Measurements from ENCODE around the gene KEL.

KEL gene

GRCh38 chr7:142959202-142959601 lies 3.0 kb downstream of the KEL start:
- H3K9me3 ChIP-seq (ENCODE audit: low read length), result no peaks in the 10 kb centered on the region

GRCh38 chr7:142957723-142958122 lies 4.4 kb downstream of the KEL start:
- no peaks in the 10 kb centered on the region for H3K36me3 ChIP-seq (ENCODE audit: insufficient read depth, low read length)
- no peaks in the 10 kb centered on the region for H3K4me1 ChIP-seq (ENCODE audit: insufficient read depth, low read length)
- no peak overlapping the region for H3K27ac ChIP-seq (ENCODE audit: low read depth, low read length)
- no peak overlapping the region for H3K4me3 ChIP-seq (ENCODE audit: low read depth in 1 of 2, low read length in 2 of 2)
- H3K9ac ChIP-seq (ENCODE audit: low read length), result no peak overlapping the region
- peaks cover 0 to 3% of the 10 kb centered on the region in 2 donors for H3K27me3 ChIP-seq (ENCODE audit: control insufficient read depth in 1 of 2, insufficient read depth in 2 of 2, low read length in 2 of 2)
- no peaks in the 10 kb centered on the region for H3K9me3 ChIP-seq (ENCODE audit: low read length)

More at GRCh38 chr7:142959202-142959601, 3.0 kb downstream of the KEL start:
- Histone ChIP-seq H3K27me3 (ENCODE audit: control insufficient read depth in 1 of 2, insufficient read depth in 2 of 2, low read length in 2 of 2) (peaks cover 0 to 3% of the 10 kb centered on the region in 2 donors), H3K4me1 (ENCODE audit: insufficient read depth, low read length) (no peaks in the 10 kb centered on the region), H3K36me3 (ENCODE audit: insufficient read depth, low read length) (no peaks in the 10 kb centered on the region), H3K4me3 (ENCODE audit: low read depth in 1 of 2, low read length in 2 of 2) (no peak overlapping the region), H3K27ac (ENCODE audit: low read depth, low read length) (no peak overlapping the region), H3K9ac (ENCODE audit: low read length) (no peak overlapping the region)

- Histone ChIP-seq H3K9me3 (ENCODE audit: low read length) (no peaks in the 10 kb centered on the region), H3K9ac (ENCODE audit: low read length) (no peak overlapping the region), H3K36me3 (ENCODE audit: insufficient read depth, low read length) (no peaks in the 10 kb centered on the region), H3K4me1 (ENCODE audit: insufficient read depth, low read length) (no peaks in the 10 kb centered on the region), H3K27ac (ENCODE audit: low read depth, low read length) (no peak overlapping the region), H3K27me3 (ENCODE audit: control insufficient read depth in 1 of 2, insufficient read depth in 2 of 2, low read length in 2 of 2) (peaks cover 0 to 3% of the 10 kb centered on the region in 2 donors), H3K4me3 (ENCODE audit: low read depth in 1 of 2, low read length in 2 of 2) (no peak overlapping the region)
These were observed 5.1 kb downstream of the KEL start for GRCh38 chr7:142956951-142957623.

GRCh38 chr7:142954680-142955268 lies 7.4 kb downstream of the KEL start:
- H3K4me1 ChIP-seq (ENCODE audit: insufficient read depth, low read length), result no peaks in the 10 kb centered on the region
- H3K9me3 ChIP-seq (ENCODE audit: low read length), result no peaks in the 10 kb centered on the region
- H3K36me3 ChIP-seq (ENCODE audit: insufficient read depth, low read length), result no peaks in the 10 kb centered on the region
- no peak overlapping the region for H3K4me3 ChIP-seq (ENCODE audit: low read depth in 1 of 2, low read length in 2 of 2)
- no peak overlapping the region for H3K9ac ChIP-seq (ENCODE audit: low read length)
- no peak overlapping the region for H3K27ac ChIP-seq (ENCODE audit: low read depth, low read length)
- H3K27me3 ChIP-seq (ENCODE audit: control insufficient read depth in 1 of 2, insufficient read depth in 2 of 2, low read length in 2 of 2), result no peaks in the 10 kb centered on the region

GRCh38 chr7:142950235-142950634 lies 11.9 kb downstream of the KEL start:
- no peaks in the 10 kb centered on the region for H3K9me3 ChIP-seq (ENCODE audit: low read length)
- no peak overlapping the region for H3K4me3 ChIP-seq (ENCODE audit: low read depth in 1 of 2, low read length in 2 of 2)
- no peaks in the 10 kb centered on the region for H3K36me3 ChIP-seq (ENCODE audit: insufficient read depth, low read length)
- H3K9ac ChIP-seq (ENCODE audit: low read length), result no peak overlapping the region
- H3K4me1 ChIP-seq (ENCODE audit: insufficient read depth, low read length), result no peaks in the 10 kb centered on the region
- no peaks in the 10 kb centered on the region for H3K27me3 ChIP-seq (ENCODE audit: control insufficient read depth in 1 of 2, insufficient read depth in 2 of 2, low read length in 2 of 2)
- no peak overlapping the region for H3K27ac ChIP-seq (ENCODE audit: low read depth, low read length)

GRCh38 chr7:142948603-142949002 lies 13.6 kb downstream of the KEL start:
- no peak overlapping the region for H3K27ac ChIP-seq (ENCODE audit: low read depth, low read length)
- no peak overlapping the region for H3K9ac ChIP-seq (ENCODE audit: low read length)
- no peaks in the 10 kb centered on the region for H3K27me3 ChIP-seq (ENCODE audit: control insufficient read depth in 1 of 2, insufficient read depth in 2 of 2, low read length in 2 of 2)

GRCh38 chr7:142945001-142945400 lies 17.2 kb downstream of the KEL start:
- no peaks in the 10 kb centered on the region for H3K27me3 ChIP-seq (ENCODE audit: control insufficient read depth in 1 of 2, insufficient read depth in 2 of 2, low read length in 2 of 2)
- H3K9me3 ChIP-seq (ENCODE audit: low read length), result no peaks in the 10 kb centered on the region
- H3K4me1 ChIP-seq (ENCODE audit: insufficient read depth, low read length), result no peaks in the 10 kb centered on the region
- no peak overlapping the region for H3K4me3 ChIP-seq (ENCODE audit: low read depth in 1 of 2, low read length in 2 of 2)
- no peak overlapping the region for H3K9ac ChIP-seq (ENCODE audit: low read length)
- no peaks in the 10 kb centered on the region for H3K36me3 ChIP-seq (ENCODE audit: insufficient read depth, low read length)
- no peak overlapping the region for H3K27ac ChIP-seq (ENCODE audit: low read depth, low read length)

More at GRCh38 chr7:142948603-142949002, 13.6 kb downstream of the KEL start:
- H3K4me3 ChIP-seq (ENCODE audit: low read depth in 1 of 2, low read length in 2 of 2), result no peak overlapping the region
- no peaks in the 10 kb centered on the region for H3K9me3 ChIP-seq (ENCODE audit: low read length)
- no peaks in the 10 kb centered on the region for H3K4me1 ChIP-seq (ENCODE audit: insufficient read depth, low read length)
- H3K36me3 ChIP-seq (ENCODE audit: insufficient read depth, low read length), result no peaks in the 10 kb centered on the region

GRCh38 chr7:142943706-142944268 lies 18.4 kb downstream of the KEL start:
- Histone ChIP-seq H3K36me3 (ENCODE audit: insufficient read depth, low read length) (no peaks in the 10 kb centered on the region), H3K27me3 (ENCODE audit: control insufficient read depth in 1 of 2, insufficient read depth in 2 of 2, low read length in 2 of 2) (no peaks in the 10 kb centered on the region), H3K9ac (ENCODE audit: low read length) (no peak overlapping the region), H3K4me1 (ENCODE audit: insufficient read depth, low read length) (no peaks in the 10 kb centered on the region), H3K27ac (ENCODE audit: low read depth, low read length) (no peak overlapping the region), H3K4me3 (ENCODE audit: low read depth in 1 of 2, low read length in 2 of 2) (no peak overlapping the region), H3K9me3 (ENCODE audit: low read length) (no peaks in the 10 kb centered on the region)

GRCh38 chr7:142942746-142943145 lies 19.4 kb downstream of the KEL start:
- no peaks in the 10 kb centered on the region for H3K4me1 ChIP-seq (ENCODE audit: insufficient read depth, low read length)
- H3K27me3 ChIP-seq (ENCODE audit: control insufficient read depth in 1 of 2, insufficient read depth in 2 of 2, low read length in 2 of 2), result no peaks in the 10 kb centered on the region
- no peak overlapping the region for H3K9ac ChIP-seq (ENCODE audit: low read length)
- H3K9me3 ChIP-seq (ENCODE audit: low read length), result no peaks in the 10 kb centered on the region
- no peak overlapping the region for H3K4me3 ChIP-seq (ENCODE audit: low read depth in 1 of 2, low read length in 2 of 2)
- no peaks in the 10 kb centered on the region for H3K36me3 ChIP-seq (ENCODE audit: insufficient read depth, low read length)
- no peak overlapping the region for H3K27ac ChIP-seq (ENCODE audit: low read depth, low read length)

GRCh38 chr7:142941541-142941940 lies 20.6 kb downstream of the KEL start:
- no peak overlapping the region for H3K4me3 ChIP-seq (ENCODE audit: low read depth in 1 of 2, low read length in 2 of 2)
- no peak overlapping the region for H3K27ac ChIP-seq (ENCODE audit: low read depth, low read length)
- H3K9me3 ChIP-seq (ENCODE audit: low read length), result no peaks in the 10 kb centered on the region
- no peaks in the 10 kb centered on the region for H3K4me1 ChIP-seq (ENCODE audit: insufficient read depth, low read length)
- no peaks in the 10 kb centered on the region for H3K27me3 ChIP-seq (ENCODE audit: control insufficient read depth in 1 of 2, insufficient read depth in 2 of 2, low read length in 2 of 2)
- H3K9ac ChIP-seq (ENCODE audit: low read length), result no peak overlapping the region
- no peaks in the 10 kb centered on the region for H3K36me3 ChIP-seq (ENCODE audit: insufficient read depth, low read length)

- Histone ChIP-seq H3K9ac (ENCODE audit: low read length) (no peak overlapping the region), H3K4me3 (ENCODE audit: low read depth in 1 of 2, low read length in 2 of 2) (no peak overlapping the region), H3K4me1 (ENCODE audit: insufficient read depth, low read length) (no peaks in the 10 kb centered on the region), H3K36me3 (ENCODE audit: insufficient read depth, low read length) (no peaks in the 10 kb centered on the region), H3K27me3 (ENCODE audit: control insufficient read depth in 1 of 2, insufficient read depth in 2 of 2, low read length in 2 of 2) (no peaks in the 10 kb centered on the region), H3K9me3 (ENCODE audit: low read length) (no peaks in the 10 kb centered on the region), H3K27ac (ENCODE audit: low read depth, low read length) (no peak overlapping the region)
These were observed 21.1 kb downstream of the KEL start for GRCh38 chr7:142940966-142941535.

Data from muscle layer of colon (tissue), 2 donors.